ENCODE data around the gene ACTN4. TPM values are rescaled to one million over a fixed set of nuclear protein-coding genes. Genes with fewer than 3 reads are reported as not detected.
A peak's percentile ranks its signal among the peaks of the same experiment; 100 is the strongest.

ACTN4 gene
- total RNA-seq, 1 donor = 229 TPM

DNA sequence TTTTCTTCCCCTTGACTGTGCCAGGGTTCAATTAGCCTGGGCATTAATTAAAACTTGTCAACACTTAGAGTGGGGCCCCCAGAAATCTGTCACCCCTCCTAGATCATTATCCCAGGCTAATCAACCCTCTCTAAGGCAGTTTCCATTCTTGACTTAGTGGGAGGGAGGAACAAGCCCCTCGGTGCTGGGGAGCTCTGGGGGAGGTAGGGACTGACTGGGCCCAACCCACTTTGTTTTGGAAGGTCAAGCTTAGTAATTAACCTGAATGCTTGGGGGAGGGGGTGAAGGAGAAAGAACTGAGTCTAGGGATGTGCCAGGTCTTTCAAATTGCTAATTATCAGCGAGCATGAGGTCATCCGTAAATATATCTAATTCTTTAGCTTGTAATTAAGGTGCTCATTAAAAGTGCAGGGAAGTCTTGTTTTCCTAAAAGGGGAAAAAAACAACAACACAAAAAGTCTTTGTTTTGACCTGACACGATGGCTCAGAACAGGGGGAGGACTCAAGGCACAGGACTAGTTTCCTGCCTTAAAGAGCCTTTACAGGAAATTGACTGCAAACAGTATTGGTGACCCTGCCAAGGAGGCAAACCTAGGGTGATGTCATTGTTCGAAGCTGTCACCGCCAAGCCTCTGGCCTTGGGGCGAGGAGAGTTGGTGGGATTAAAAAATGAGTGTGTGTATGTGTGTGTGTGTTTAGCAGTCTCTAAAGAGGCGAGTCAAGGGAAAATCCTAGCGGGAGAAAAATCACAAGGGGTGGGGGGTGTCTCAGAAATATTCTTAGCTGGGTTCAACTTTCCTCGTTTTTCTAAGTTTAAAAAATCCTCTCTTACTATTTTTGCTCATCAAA, 19.4 kb downstream of the ACTN4 start:
- peak overlapping the region; percentile 58 for H3K4me2 ChIP-seq (ENCODE audit: insufficient read depth, low read length)
- no peaks in the 10 kb centered on the region for H3K9me3 ChIP-seq (ENCODE audit: low read depth, low read length)
- no peak overlapping the region for H2AFZ ChIP-seq (ENCODE audit: low read length)
- H3K4me1 ChIP-seq (ENCODE audit: insufficient read depth, low read length) = peaks cover 86% of the 10 kb centered on the region
- H3K4me3 ChIP-seq (ENCODE audit: insufficient read depth, low read length) = peak overlapping the region; percentile 21
- H3K27me3 ChIP-seq (ENCODE audit: insufficient read depth, low read length) = no peaks in the 10 kb centered on the region
- peak overlapping the region; percentile 88 for H3K27ac ChIP-seq (ENCODE audit: low read depth, low read length)
- peaks cover 68% of the 10 kb centered on the region for H4K20me1 ChIP-seq (ENCODE audit: insufficient read depth, low read length)
- peaks cover 98% of the 10 kb centered on the region for H3K79me2 ChIP-seq (ENCODE audit: insufficient read depth, low read length)
- no peak for TF ChIP-seq CTCF (IDR thresholded peaks at IDR 0.05; ENCODE audit: extremely low read depth, low read depth, low read length)
- peak; percentile 80 for DNase-seq (ENCODE audit: insufficient read length, low spot score, missing footprints)
- peaks cover 25% of the 10 kb centered on the region for H3K36me3 ChIP-seq (ENCODE audit: insufficient read depth, low read length)

DNA sequence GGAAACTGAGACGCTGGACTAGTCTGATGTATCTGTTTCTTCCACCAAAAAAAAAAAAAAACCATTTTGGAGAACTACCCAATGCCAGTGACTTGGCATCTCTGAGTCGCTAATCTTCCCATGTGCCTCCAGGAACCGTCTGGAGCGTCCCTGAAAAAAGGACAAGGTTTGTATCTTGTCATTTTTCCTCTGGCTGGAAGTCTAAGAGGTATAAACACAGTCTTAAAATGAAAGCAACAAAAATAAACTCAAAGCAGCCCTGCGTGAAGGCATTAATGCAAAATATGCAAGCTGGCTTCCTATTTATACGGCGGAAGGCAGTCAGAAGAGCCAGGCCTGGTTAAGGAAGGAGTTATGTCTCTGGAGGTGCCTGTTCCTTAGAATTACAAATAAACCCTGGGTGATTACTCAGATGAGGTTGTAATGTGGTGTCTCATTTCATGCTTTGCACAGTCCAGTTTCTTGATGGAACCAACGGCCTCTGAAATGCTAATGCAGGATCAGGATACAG, 20.3 kb downstream of the ACTN4 start:
- H3K79me2 ChIP-seq (ENCODE audit: insufficient read depth, low read length) = peaks cover 98% of the 10 kb centered on the region
- H3K36me3 ChIP-seq (ENCODE audit: insufficient read depth, low read length) = peaks cover 23% of the 10 kb centered on the region
- peaks cover 79% of the 10 kb centered on the region for H3K4me1 ChIP-seq (ENCODE audit: insufficient read depth, low read length)
- H3K4me2 ChIP-seq (ENCODE audit: insufficient read depth, low read length) = peak overlapping the region; percentile 58
- peak overlapping the region; percentile 88 for H3K27ac ChIP-seq (ENCODE audit: low read depth, low read length)
- H3K4me3 ChIP-seq (ENCODE audit: insufficient read depth, low read length) = no peak overlapping the region
- H3K27me3 ChIP-seq (ENCODE audit: insufficient read depth, low read length) = no peaks in the 10 kb centered on the region
- H2AFZ ChIP-seq (ENCODE audit: low read length) = no peak overlapping the region
- H3K9me3 ChIP-seq (ENCODE audit: low read depth, low read length) = no peaks in the 10 kb centered on the region
- peak; percentile 83 for DNase-seq (ENCODE audit: insufficient read length, low spot score, missing footprints)
- peaks cover 70% of the 10 kb centered on the region for H4K20me1 ChIP-seq (ENCODE audit: insufficient read depth, low read length)
- TF ChIP-seq CTCF (IDR thresholded peaks at IDR 0.05; ENCODE audit: extremely low read depth, low read depth, low read length) = no peak

DNA sequence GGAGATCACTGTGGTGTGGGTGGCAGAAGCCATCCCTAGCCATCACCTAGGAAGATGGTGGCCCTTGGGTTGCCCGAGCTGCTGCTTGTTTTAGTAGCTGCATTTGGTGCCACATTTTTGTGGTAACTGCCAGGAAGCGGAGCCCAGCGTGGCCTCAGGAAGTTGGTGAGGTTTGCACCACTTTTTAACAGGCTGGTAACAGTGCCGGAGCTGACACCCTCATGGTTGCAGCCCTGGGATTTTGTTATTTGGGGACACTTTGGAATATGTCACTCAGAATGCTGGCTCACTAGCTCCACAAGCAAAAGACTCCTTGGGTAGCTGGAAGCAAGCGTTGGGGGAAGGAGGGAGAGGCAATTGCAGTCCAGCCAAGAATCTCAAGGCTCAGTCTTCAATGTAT, 22.1 kb downstream of the ACTN4 start:
- Histone ChIP-seq H2AFZ (ENCODE audit: low read length) (no peak overlapping the region), H3K27ac (ENCODE audit: low read depth, low read length) (peak overlapping the region; percentile 24), H3K4me3 (ENCODE audit: insufficient read depth, low read length) (no peak overlapping the region), H3K9me3 (ENCODE audit: low read depth, low read length) (no peaks in the 10 kb centered on the region), H3K79me2 (ENCODE audit: insufficient read depth, low read length) (peaks cover 93% of the 10 kb centered on the region), H3K4me2 (ENCODE audit: insufficient read depth, low read length) (peak overlapping the region; percentile 15), H3K27me3 (ENCODE audit: insufficient read depth, low read length) (no peaks in the 10 kb centered on the region), H4K20me1 (ENCODE audit: insufficient read depth, low read length) (peaks cover 70% of the 10 kb centered on the region), H3K36me3 (ENCODE audit: insufficient read depth, low read length) (peaks cover 15% of the 10 kb centered on the region), H3K4me1 (ENCODE audit: insufficient read depth, low read length) (peaks cover 71% of the 10 kb centered on the region)
- peak; percentile 15 for DNase-seq (ENCODE audit: insufficient read length, low spot score, missing footprints)
- TF ChIP-seq CTCF (IDR thresholded peaks at IDR 0.05; ENCODE audit: extremely low read depth, low read depth, low read length) = no peak

DNA sequence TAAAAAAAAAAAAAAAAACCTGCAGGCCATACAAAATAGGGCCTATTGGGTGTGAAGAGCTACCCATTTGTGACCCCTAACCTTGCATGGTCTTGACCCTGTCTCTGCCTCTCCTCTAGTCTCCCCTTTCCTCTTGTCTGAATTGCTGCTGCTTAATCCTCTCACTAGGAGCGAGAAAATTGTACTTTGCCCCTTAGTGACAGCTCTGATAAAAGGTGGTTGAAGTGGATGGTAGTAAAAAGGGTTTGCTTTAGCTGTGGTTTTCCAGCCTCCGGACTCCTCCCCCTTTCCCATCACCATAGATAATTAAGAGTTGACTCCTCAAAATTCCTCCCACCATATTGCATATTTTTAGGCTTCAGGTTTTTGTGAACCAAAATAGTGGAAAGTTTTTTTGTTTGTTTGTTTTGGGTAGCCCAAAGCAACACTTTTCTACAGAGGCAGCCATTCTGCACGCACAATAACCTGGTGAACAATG, 23.5 kb downstream of the ACTN4 start:
- H3K4me2 ChIP-seq (ENCODE audit: insufficient read depth, low read length) = no peak overlapping the region
- peak overlapping the region; percentile 62 for H3K27ac ChIP-seq (ENCODE audit: low read depth, low read length)
- DNase-seq (ENCODE audit: insufficient read length, low spot score, missing footprints) = no peak

More for the DNA sequence above, 23.5 kb downstream of the ACTN4 start:
- Histone ChIP-seq H3K4me1 (ENCODE audit: insufficient read depth, low read length) (peaks cover 68% of the 10 kb centered on the region), H3K27me3 (ENCODE audit: insufficient read depth, low read length) (no peaks in the 10 kb centered on the region), H3K36me3 (ENCODE audit: insufficient read depth, low read length) (peaks cover 15% of the 10 kb centered on the region), H2AFZ (ENCODE audit: low read length) (no peak overlapping the region), H4K20me1 (ENCODE audit: insufficient read depth, low read length) (peaks cover 79% of the 10 kb centered on the region), H3K9me3 (ENCODE audit: low read depth, low read length) (no peaks in the 10 kb centered on the region), H3K4me3 (ENCODE audit: insufficient read depth, low read length) (no peak overlapping the region), H3K79me2 (ENCODE audit: insufficient read depth, low read length) (peaks cover 93% of the 10 kb centered on the region)
- TF ChIP-seq CTCF (IDR thresholded peaks at IDR 0.05; ENCODE audit: extremely low read depth, low read depth, low read length) = no peak
